ENCODE results near the gene ACOT6. TPM values are rescaled to one million over a fixed set of nuclear protein-coding genes. Genes with fewer than 3 reads are reported as not detected.
A peak's percentile ranks its signal among the peaks of the same experiment; 100 is the strongest.
"Not testable (repeated sequence)": the region's sequence is repeated elsewhere in the genome, so short reads cannot be mapped to it uniquely, and the experiment has no call there.

The ACOT6 gene
- total RNA-seq, 4 donors from 2014 or later: not detected

DNA sequence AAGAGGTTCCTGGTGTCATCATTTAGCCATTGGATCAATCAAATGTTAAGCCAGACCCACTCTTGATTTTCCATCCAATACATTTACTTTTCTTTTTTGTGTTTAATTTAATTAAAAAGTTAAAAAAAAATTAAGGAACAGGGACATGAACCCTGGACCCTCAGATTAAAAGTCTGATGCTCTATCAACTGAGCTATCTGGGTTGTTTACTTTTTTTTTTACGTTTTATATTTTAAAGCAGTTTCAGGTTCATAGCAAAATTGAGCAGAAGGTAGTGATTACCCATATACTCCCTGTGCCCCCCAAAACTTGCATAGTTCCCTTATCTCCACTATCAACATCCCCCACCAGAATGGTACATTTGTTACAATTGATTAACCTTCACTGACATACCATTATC lies 23.6 kb upstream of the ACOT6 start:
- Histone ChIP-seq H3K36me3 (no peaks in the 10 kb centered on the region), H3K4me3 (replicated peaks in 1 of 3) (no peak overlapping the region), H3K9me3 (no peaks in the 10 kb centered on the region), H3K27ac (no peak overlapping the region), H3K27me3 (no peaks in the 10 kb centered on the region), H3K4me1 (no peaks in the 10 kb centered on the region)
- intact Hi-C loops (cut with DNase I): no loop called here
- TF ChIP-seq, protein P1, sequence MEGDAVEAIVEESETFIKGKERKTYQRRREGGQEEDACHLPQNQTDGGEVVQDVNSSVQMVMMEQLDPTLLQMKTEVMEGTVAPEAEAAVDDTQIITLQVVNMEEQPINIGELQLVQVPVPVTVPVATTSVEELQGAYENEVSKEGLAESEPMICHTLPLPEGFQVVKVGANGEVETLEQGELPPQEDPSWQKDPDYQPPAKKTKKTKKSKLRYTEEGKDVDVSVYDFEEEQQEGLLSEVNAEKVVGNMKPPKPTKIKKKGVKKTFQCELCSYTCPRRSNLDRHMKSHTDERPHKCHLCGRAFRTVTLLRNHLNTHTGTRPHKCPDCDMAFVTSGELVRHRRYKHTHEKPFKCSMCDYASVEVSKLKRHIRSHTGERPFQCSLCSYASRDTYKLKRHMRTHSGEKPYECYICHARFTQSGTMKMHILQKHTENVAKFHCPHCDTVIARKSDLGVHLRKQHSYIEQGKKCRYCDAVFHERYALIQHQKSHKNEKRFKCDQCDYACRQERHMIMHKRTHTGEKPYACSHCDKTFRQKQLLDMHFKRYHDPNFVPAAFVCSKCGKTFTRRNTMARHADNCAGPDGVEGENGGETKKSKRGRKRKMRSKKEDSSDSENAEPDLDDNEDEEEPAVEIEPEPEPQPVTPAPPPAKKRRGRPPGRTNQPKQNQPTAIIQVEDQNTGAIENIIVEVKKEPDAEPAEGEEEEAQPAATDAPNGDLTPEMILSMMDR (IDR thresholded peaks at IDR 0.05): no peak
- no peak for TF ChIP-seq POLR2A (IDR thresholded peaks at IDR 0.05)
- DNase-seq: no peak
- WGBS, 2 donors: 95 to 96% methylated on average over 1 of the region's 1 CpG

DNA sequence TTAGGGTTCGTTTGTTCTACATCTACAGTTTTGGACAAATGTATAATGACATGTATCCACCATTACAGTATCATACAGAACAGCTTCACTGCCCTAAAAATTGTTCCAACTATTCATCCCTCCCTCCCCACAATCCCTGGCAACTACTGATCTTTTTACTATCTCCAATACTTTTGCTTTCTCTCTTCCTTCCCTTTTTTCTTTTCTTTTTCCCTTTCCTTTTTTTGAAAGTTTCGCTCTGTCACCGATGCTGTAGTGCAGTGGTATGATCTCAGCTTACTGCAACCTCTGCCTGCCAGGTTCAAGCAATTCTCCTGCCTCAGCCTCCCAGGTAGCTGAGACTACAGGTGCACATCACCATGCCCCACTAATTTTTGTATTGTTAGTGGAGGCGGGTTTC lies 23.2 kb upstream of the ACOT6 start:
- no peaks in the 10 kb centered on the region for H3K4me1 ChIP-seq
- no peak for TF ChIP-seq POLR2A (IDR thresholded peaks at IDR 0.05)
- TF ChIP-seq, protein P1 (IDR thresholded peaks at IDR 0.05): no peak
- no peaks in the 10 kb centered on the region for H3K9me3 ChIP-seq
- H3K4me3 ChIP-seq (replicated peaks in 1 of 3): no peak overlapping the region
- H3K36me3 ChIP-seq: no peaks in the 10 kb centered on the region
- no peak overlapping the region for H3K27ac ChIP-seq
- 88 to 90% methylated on average over 4 of the region's 4 CpGs for WGBS, 2 donors
- intact Hi-C loops (cut with DNase I): no loop called here
- H3K27me3 ChIP-seq: no peaks in the 10 kb centered on the region
- DNase-seq: no peak

DNA sequence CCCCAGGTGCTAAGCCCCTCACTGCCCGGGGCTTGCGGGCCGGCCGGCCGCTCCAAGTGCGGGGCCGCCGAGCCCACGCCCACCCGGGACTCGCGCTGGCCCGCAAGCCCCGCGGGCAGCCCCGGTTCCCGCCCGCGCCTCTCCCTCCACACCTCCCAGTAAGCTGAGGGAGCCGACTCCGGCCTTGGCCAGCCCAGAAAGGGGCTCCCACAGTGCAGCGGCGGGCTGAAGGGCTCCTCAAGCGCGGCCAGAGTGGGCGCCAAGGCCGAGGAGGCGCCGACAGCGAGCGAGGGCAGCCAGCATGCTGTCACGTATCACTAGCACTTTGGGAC lies 21.7 kb upstream of the ACOT6 start:
- H3K4me1 ChIP-seq; intact Hi-C loops (cut with DNase I); DNase-seq; H3K4me3 ChIP-seq (replicated peaks in 1 of 3); H3K36me3 ChIP-seq; H3K9me3 ChIP-seq; H3K27ac ChIP-seq; H3K27me3 ChIP-seq: not testable (repeated sequence)
- 98 to 99% methylated on average over 10 to 12 of the region's 32 CpGs for WGBS, 2 donors

DNA sequence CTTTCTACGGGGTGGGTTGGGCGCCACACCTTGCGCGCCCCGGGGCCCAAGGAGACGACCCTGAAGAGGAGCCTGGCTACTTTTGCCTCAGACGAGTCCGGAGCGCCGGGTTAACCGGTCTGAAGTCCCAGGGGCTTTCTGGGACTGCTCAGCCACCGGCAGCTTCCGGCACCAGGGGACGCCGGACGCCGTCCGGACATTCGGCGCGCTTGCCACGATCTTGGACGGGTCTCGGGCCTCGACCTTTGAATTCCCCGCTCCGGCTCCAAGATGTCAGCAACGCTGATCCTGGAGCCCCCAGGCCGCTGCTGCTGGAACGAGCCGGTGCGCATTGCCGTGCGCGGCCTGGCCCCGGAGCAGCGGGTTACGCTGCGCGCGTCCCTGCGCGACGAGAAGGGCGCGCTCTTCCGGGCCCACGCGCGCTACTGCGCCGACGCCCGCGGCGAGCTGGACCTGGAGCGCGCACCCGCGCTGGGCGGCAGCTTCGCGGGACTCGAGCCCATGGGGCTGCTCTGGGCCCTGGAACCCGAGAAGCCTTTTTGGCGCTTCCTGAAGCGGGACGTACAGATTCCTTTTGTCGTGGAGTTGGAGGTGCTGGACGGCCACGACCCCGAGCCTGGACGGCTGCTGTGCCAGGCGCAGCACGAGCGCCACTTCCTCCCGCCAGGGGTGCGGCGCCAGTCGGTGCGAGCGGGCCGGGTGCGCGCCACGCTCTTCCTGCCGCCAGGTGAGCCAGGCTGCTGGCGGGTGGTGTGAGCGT lies 20.4 kb upstream of the ACOT6 start, which contains the start of gene ACOT4:
Gene ACOT4 (plus strand): TSS at position 184 of the 760 bp plus-strand sequence. CDS start 87 bp downstream, at position 271.
- peak within 1 kb of the TSS; percentile 37 to 68 (median 58) for H3K4me3 ChIP-seq (replicated peaks in 1 of 3)
- TF ChIP-seq, protein P1 (IDR thresholded peaks at IDR 0.05): peak in 4 of 6 experiments; percentile 19 to 32 (median 24)
- TF ChIP-seq POLR2A (IDR thresholded peaks at IDR 0.05): peak in 1 of 2 donors; percentile 20
- peak; percentile 43 to 55 for DNase-seq
- H3K27me3 ChIP-seq: no peaks in the 10 kb centered on the region
- peak within 1 kb of the TSS in 2 of 3 donors; percentile 33 to 45 for H3K27ac ChIP-seq
- 6 to 9% methylated on average over 11 to 20 of the region's 89 CpGs for WGBS, 2 donors
- intact Hi-C loops (cut with DNase I): no loop called here
- no peaks in the 10 kb centered on the region for H3K9me3 ChIP-seq
- no peaks in the 10 kb centered on the region for H3K4me1 ChIP-seq
- H3K36me3 ChIP-seq: no peaks in the 10 kb centered on the region

DNA sequence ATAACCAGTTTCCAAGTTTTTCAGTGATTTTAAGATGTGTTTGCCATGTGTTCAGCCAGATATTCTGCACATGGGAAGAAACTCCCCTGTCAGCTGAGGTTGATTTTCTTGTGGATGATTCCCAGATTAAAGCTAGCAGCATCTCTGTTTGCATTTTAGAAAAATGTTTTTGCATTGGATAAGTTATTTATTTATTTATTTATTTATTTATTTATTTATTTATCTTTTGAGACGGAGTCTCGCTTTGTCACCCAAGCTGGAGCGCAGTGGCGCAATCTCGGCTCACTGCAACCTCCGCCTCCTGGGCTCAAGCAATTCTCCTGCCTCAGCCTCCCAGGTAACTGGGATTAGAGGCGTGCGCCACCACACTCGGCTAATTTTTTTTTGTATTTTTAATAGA lies 17.8 kb upstream of the ACOT6 start:
- intact Hi-C loops (cut with DNase I): no loop called here
- no peak for DNase-seq
- 93% methylated on average over 9 of the region's 9 CpGs for WGBS, 2 donors
- TF ChIP-seq POLR2A (IDR thresholded peaks at IDR 0.05): no peak
- H3K36me3 ChIP-seq: no peaks in the 10 kb centered on the region
- H3K4me3 ChIP-seq (replicated peaks in 1 of 3): no peak overlapping the region
- H3K27ac ChIP-seq: no peak overlapping the region
- H3K4me1 ChIP-seq: no peaks in the 10 kb centered on the region
- no peaks in the 10 kb centered on the region for H3K9me3 ChIP-seq
- no peaks in the 10 kb centered on the region for H3K27me3 ChIP-seq

DNA sequence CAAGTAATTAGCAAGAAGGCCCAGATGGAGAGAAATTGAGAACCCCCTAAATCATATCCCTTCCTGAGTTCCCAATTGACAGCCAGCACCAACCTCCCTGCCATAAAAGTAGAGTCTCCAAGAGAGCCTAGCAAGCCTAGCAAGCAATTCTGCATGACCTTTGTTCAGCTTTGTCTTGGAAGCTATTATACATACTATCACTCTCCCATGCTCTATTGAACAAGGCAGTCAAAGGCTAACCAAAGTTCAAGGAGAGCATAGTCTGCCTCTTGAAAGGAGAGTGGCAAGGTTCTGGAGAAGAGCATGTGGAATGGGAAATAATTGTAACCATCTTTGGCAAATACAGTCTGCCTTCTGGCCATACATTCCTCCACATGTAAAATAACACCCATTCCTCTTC lies 12.8 kb upstream of the ACOT6 start:
- no peak overlapping the region for H3K4me3 ChIP-seq (replicated peaks in 1 of 3)

More for the DNA sequence above, 12.8 kb upstream of the ACOT6 start:
- intact Hi-C loops (cut with DNase I): no loop called here
- Histone ChIP-seq H3K27ac (no peak overlapping the region), H3K36me3 (no peaks in the 10 kb centered on the region), H3K9me3 (no peaks in the 10 kb centered on the region), H3K4me1 (no peaks in the 10 kb centered on the region), H3K27me3 (no peaks in the 10 kb centered on the region)
- TF ChIP-seq, protein P1 (IDR thresholded peaks at IDR 0.05): no peak
- no peak for TF ChIP-seq POLR2A (IDR thresholded peaks at IDR 0.05)
- no peak for DNase-seq

All from thyroid gland (tissue), 4 donors.